GM12864 (cell line): ENCODE data around the gene RASGRP4.
A peak's percentile ranks its signal among the peaks of the same experiment; 100 is the strongest.

Source experiments
- DNase-seq: peaks from one replicate; pipeline ENCODE4 v3.0.0-alpha.2; 2011; ENCODE audit warnings: low read depth
- H3K4me3 ChIP-seq: 2 replicates; pipeline ENCODE4 v1.5.1; 2011; ENCODE audit warnings: mild to moderate bottlenecking, low read depth, low read length, control low read depth
- CTCF ChIP-seq: IDR thresholded peaks from 2 replicates; pipeline ENCODE4 v1.5.1; 2011; ENCODE audit warnings: low read depth, mild to moderate bottlenecking, moderate library complexity, low read length, control low read depth, inconsistent platforms; ENCODE audit errors: missing control alignments

Gene RASGRP4

GRCh38 chr19:38405276-38405675 is 20.7 kb downstream of the RASGRP4 start:
- TF ChIP-seq CTCF, result no peak
- H3K4me3 ChIP-seq, result no peak overlapping the region

GRCh38 chr19:38404858-38405257 is 21.2 kb downstream of the RASGRP4 start:
- no peak for TF ChIP-seq CTCF
- no peak overlapping the region for H3K4me3 ChIP-seq
- DNase-seq, result no peak

More at GRCh38 chr19:38405276-38405675, 20.7 kb downstream of the RASGRP4 start:
- DNase-seq, result no peak

- peak; percentile 85 for TF ChIP-seq CTCF
- peak; percentile 85 for DNase-seq
- peak within 1 kb of the TSS; percentile 75 for H3K4me3 ChIP-seq
Observed at GRCh38 chr19:38402967-38403674, 22.9 kb downstream of the RASGRP4 start, which contains the start of gene FAM98C. FAM98C (plus strand) TSS chr19:38403093; CDS start chr19:38403154, 61 bp downstream.

GRCh38 chr19:38402623-38402966 is 23.4 kb downstream of the RASGRP4 start:
- no peak for DNase-seq
- TF ChIP-seq CTCF, result no peak
- peak overlapping the region; percentile 41 for H3K4me3 ChIP-seq

- no peak for TF ChIP-seq CTCF
- no peak for DNase-seq
- H3K4me3 ChIP-seq, result no peak overlapping the region
Observed at GRCh38 chr19:38401148-38401547, 24.9 kb downstream of the RASGRP4 start.

GRCh38 chr19:38400361-38400760 is 25.7 kb downstream of the RASGRP4 start:
- H3K4me3 ChIP-seq, result no peak overlapping the region
- DNase-seq, result no peak
- no peak for TF ChIP-seq CTCF

GRCh38 chr19:38399537-38399936 is 26.5 kb downstream of the RASGRP4 start:
- H3K4me3 ChIP-seq, result no peak overlapping the region
- no peak for TF ChIP-seq CTCF
- no peak for DNase-seq
